WI38 (cell line): ENCODE measurements around the gene VIPAS39.
"Not testable (repeated sequence)": the region's sequence is repeated elsewhere in the genome, so short reads cannot be mapped to it uniquely, and the experiment has no call there.

Experiments
- H3K4me3 ChIP-seq: 2 replicates; pipeline ENCODE4 v1.5.1; 2011; ENCODE audit warnings: low read depth, mild to moderate bottlenecking, control low read depth, low read length
- CTCF ChIP-seq: IDR thresholded peaks from 2 replicates; pipeline ENCODE4 v1.5.1; 2012; ENCODE audit warnings: low read depth, mild to moderate bottlenecking, control low read depth, low read length

The VIPAS39 gene

DNA sequence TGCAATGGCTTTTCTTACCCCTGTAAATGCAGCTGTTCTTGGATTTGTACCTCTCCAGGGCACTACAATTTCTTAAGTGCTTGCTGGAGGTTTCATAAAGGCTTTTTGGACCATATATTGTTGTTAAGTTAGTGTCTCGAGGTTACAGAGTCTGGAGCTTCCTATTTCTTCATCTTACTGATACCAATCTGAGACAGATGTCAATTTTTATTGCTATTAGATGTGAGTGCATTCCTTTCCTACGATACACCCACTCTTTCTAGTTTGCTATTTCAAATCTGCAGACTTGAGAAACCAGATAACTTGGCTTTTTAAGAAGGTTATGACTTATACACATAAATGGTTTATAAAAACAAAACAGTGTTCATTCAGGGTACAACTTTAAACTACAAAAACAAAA lies 36.2 kb downstream of the VIPAS39 start:
- no peak for TF ChIP-seq CTCF
- no peak overlapping the region for H3K4me3 ChIP-seq

DNA sequence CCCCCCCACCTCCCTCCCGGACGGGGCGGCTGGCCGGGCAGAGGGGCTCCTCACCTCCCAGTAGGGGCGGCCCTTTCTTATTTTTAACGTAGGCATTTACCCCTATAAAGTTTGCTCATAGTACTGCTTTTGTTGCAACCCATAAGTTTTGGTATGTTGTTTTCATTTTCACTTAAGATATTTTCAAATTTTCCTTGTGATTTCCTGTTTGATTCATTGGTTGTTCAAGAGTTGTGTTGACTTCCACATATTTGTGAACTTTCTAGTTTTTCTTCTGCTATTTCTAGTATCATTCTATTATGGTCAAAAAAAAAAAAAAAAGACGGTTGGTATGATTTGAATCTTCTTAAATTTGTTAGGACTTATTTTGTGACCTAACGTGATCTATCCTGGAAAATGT lies 40.6 kb downstream of the VIPAS39 start:
- H3K4me3 ChIP-seq: no peak overlapping the region
- no peak for TF ChIP-seq CTCF

DNA sequence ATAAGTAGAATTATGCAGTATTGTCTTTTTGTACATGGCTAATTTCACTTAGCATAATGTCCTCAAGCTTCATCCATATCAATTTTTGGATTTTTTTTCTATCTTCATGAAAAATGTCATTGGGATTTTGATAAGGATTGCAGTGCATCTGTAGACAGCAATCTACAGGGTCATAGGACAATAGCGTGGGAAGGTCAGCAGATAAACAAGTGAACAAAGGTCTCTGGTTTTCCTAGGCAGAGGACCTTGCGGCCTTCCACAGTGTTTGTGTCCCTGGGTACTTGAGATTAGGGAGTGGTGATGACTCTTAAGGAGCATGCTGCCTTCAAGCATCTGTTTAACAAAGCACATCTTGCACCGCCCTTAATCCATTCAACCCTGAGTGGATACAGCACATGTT lies 41.3 kb downstream of the VIPAS39 start:
- H3K4me3 ChIP-seq: not testable (repeated sequence)

DNA sequence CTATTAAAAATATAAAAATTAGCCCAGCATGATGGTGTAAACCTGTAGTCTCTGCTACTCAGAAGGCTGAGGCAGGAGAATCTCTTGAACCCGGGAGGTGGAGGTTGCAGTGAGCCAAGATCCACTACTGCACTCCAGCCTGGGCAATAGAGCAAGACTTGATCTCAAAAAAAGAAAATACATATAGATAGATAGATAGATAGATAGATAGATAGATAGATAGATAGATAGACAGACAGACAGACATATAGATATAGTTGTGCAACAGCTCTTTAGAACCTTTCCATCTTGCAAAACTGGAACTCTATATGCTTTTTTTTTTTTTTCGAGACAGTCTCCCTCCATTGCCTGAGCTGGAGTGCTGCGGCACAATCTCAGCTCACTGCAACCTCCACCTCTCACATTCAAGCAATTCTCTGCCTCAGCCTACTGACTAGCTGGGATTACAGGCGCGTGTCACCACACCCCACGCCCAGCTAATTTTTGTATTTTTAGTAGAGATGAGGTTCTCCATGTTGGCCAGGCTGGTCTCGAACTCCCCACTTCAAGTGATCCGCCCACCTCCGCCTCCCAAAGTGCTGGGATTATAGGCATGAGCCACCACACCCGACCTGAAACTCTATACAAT lies 41.9 kb downstream of the VIPAS39 start:
- not testable (repeated sequence) for H3K4me3 ChIP-seq

- H3K4me3 ChIP-seq: no peak overlapping the region
- no peak for TF ChIP-seq CTCF
Observed at GRCh38 chr14:77409131-77409533, 48.3 kb downstream of the VIPAS39 start.

DNA sequence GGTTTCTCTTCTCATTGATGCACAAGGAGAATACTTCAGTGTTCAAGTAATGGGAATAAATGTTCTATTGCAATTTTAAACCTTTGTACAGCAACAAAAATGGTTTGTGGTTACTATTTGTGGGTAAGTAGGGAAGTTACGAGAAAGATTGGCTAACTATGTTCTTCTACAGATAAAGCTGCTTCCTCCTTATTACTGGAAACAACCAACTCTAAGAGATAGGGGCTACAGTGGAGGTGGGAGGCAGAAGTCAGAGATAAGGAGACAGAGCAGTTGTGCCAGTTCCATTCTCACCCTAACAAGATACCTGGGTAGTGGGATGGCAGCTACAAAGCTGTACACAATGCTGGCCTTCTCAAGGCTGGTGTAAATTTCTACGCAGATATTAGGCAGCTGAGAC lies 50.2 kb downstream of the VIPAS39 start:
- TF ChIP-seq CTCF: no peak
- no peak overlapping the region for H3K4me3 ChIP-seq

DNA sequence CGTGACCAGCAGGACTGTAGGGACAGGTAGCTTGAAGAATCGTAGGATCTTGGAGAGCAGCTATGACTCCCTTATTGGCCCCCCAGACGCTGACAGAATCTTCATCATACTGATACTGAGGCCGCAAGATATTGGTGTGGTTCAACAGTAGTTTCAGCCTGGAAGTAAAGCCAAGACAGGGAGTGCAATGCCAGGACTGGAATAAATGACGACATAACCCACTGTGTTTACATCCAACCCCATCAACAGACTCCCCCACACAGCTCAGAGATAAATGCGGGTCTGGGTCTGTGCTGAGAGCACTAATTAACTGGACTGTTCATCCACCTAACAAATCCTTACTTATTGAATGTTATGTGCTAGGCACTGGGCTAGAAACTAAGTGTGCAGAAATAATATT lies 50.7 kb downstream of the VIPAS39 start:
- no peak for TF ChIP-seq CTCF
- H3K4me3 ChIP-seq: no peak overlapping the region

DNA sequence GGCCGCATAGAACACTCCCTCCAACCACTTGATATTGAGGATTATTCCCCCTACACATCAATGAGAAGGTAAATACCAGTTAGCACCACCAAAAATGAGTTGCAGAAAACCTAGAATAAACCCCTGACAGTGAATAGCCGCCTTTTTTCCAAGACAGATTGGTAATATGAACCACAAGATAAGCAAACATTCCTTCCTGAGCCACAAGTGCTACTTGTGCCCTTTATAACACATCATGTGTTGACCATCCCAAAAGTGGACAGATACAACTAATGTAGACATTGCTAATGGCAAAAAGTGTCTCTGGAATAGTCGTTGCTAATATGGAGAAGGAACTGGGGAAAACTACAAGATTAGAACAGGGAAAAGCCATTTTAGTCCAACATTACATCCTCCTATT lies 51.3 kb downstream of the VIPAS39 start:
- H3K4me3 ChIP-seq: no peak overlapping the region
- TF ChIP-seq CTCF: no peak

DNA sequence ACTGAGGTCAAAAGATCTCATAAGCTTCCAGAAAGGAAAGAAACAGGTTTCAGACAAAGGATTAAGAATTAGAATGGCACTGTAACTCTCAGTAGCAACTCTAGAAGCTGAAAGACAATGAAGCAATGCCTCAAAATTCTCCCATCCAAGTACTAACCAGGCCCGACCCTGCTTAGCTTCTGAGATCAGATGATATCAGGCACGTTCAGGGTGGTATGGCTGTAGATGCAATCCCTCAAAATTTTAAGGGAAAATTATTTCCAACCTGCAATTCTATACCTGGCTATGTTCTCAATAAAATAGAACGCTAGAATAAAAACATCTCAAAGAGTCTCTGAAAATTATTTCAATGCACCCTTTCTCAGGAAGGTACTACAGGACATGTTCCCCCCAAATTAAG lies 53.6 kb downstream of the VIPAS39 start:
- no peak for TF ChIP-seq CTCF
- no peak overlapping the region for H3K4me3 ChIP-seq
